H9 (cell line): ENCODE results near the gene GRIN3B. TPM values are rescaled to one million over a fixed set of nuclear protein-coding genes. Genes with fewer than 3 reads are reported as not detected.

ENCODE experiments used
- DNase-seq: peaks from one replicate; pipeline ENCODE4 v3.0.0-alpha.2; 2017
- H2AFZ ChIP-seq: one replicate; pipeline ENCODE4 v1.6.1; 2013; ENCODE audit warnings: mild to moderate bottlenecking, low read length, control low read depth, moderate library complexity
- H2AK5ac ChIP-seq: 2 replicates; pipeline ENCODE4 v1.6.1; 2013; ENCODE audit warnings: low read length, control low read depth, mixed read lengths; ENCODE audit not compliant: insufficient read length
- H2BK120ac ChIP-seq: one replicate; pipeline ENCODE4 v1.6.1; 2013; ENCODE audit warnings: low read depth, mild to moderate bottlenecking, low read length, control low read depth, inconsistent platforms; ENCODE audit not compliant: poor library complexity, severe bottlenecking
- H2BK12ac ChIP-seq: 2 replicates; pipeline ENCODE4 v1.6.1; 2013; ENCODE audit warnings: low read length, control low read depth, mixed read lengths, low read depth; ENCODE audit not compliant: insufficient read length
- H2BK15ac ChIP-seq: 2 replicates; pipeline ENCODE4 v1.6.1; 2013; ENCODE audit warnings: low read depth, low read length, control low read depth
- H2BK20ac ChIP-seq: one replicate; pipeline ENCODE4 v1.6.1; 2013; ENCODE audit warnings: low read depth, mild to moderate bottlenecking, low read length, control low read depth, inconsistent platforms; ENCODE audit not compliant: poor library complexity, severe bottlenecking
- H2BK5ac ChIP-seq: 2 replicates; pipeline ENCODE4 v1.6.1; 2013; ENCODE audit warnings: low read length, control low read depth, mixed read lengths; ENCODE audit not compliant: insufficient read length
- H3K14ac ChIP-seq: 2 replicates; pipeline ENCODE4 v1.6.1; 2013; ENCODE audit warnings: low read length, control low read depth; ENCODE audit not compliant: insufficient read depth
- H3K18ac ChIP-seq: 2 replicates; pipeline ENCODE4 v1.6.1; 2013; ENCODE audit warnings: low read depth, mild to moderate bottlenecking, mixed read lengths, low read length, control low read depth; ENCODE audit not compliant: insufficient read length
- H3K23ac ChIP-seq: 2 replicates; pipeline ENCODE4 v1.6.1; 2013; ENCODE audit warnings: low read length, control low read depth, mixed read lengths, low read depth; ENCODE audit not compliant: insufficient read length
- H3K23me2 ChIP-seq: 2 replicates; pipeline ENCODE4 v1.6.1; 2013; ENCODE audit warnings: low read depth, mild to moderate bottlenecking, mixed read lengths, low read length, control low read depth; ENCODE audit not compliant: insufficient read length, poor library complexity, severe bottlenecking
- H3K27ac ChIP-seq: 2 replicates; pipeline ENCODE4 v1.5.1; 2013; ENCODE audit warnings: low read length, control low read depth, mixed read lengths, low read depth; ENCODE audit not compliant: insufficient read length
- H3K27me3 ChIP-seq: 2 replicates; pipeline ENCODE4 v1.6.1; 2013; ENCODE audit warnings: low read length, control low read depth, inconsistent platforms; ENCODE audit not compliant: insufficient read depth
- H3K4ac ChIP-seq: 2 replicates; pipeline ENCODE4 v1.6.1; 2013; ENCODE audit warnings: low read depth, mild to moderate bottlenecking, control low read depth, inconsistent platforms, low read length, moderate library complexity
- H3K4me1 ChIP-seq: 2 replicates; pipeline ENCODE4 v1.6.1; 2013; ENCODE audit warnings: low read length, control low read depth, inconsistent platforms; ENCODE audit not compliant: insufficient read depth
- H3K4me2 ChIP-seq: 2 replicates; pipeline ENCODE4 v1.6.1; 2013; ENCODE audit warnings: low read length, control low read depth, mixed read lengths; ENCODE audit not compliant: insufficient read length, insufficient read depth
- H3K56ac ChIP-seq: 2 replicates; pipeline ENCODE4 v1.6.1; 2013; ENCODE audit warnings: low read depth, mild to moderate bottlenecking, mixed read lengths, low read length, control low read depth; ENCODE audit not compliant: insufficient read length
- H3K79me1 ChIP-seq: 2 replicates; pipeline ENCODE4 v1.6.1; 2013; ENCODE audit warnings: low read depth, mild to moderate bottlenecking, moderate library complexity, low read length, control low read depth, inconsistent platforms; ENCODE audit not compliant: insufficient read depth, poor library complexity, severe bottlenecking
- H3K79me2 ChIP-seq: 2 replicates; pipeline ENCODE4 v1.6.1; 2013; ENCODE audit warnings: low read length, control low read depth, inconsistent platforms; ENCODE audit not compliant: insufficient read depth
- H3K9ac ChIP-seq: 2 replicates; pipeline ENCODE4 v1.6.1; 2013; ENCODE audit warnings: low read length, control low read depth, mixed read lengths; ENCODE audit not compliant: insufficient read length; ENCODE audit errors: extremely low read depth
- H3K9me3 ChIP-seq: one replicate; pipeline ENCODE4 v1.6.1; 2013; ENCODE audit warnings: low read depth, low read length, inconsistent platforms; ENCODE audit not compliant: control insufficient read depth
- H3T11ph ChIP-seq: one replicate; pipeline ENCODE4 v1.6.1; 2013; ENCODE audit warnings: mild to moderate bottlenecking, low read length, control low read depth, inconsistent platforms
- H4K20me1 ChIP-seq: one replicate; pipeline ENCODE4 v1.6.1; 2013; ENCODE audit not compliant: control insufficient read depth, insufficient read length, insufficient read depth
- H4K5ac ChIP-seq: 2 replicates; pipeline ENCODE4 v1.6.1; 2013; ENCODE audit warnings: low read depth, mild to moderate bottlenecking, mixed read lengths, low read length, control low read depth; ENCODE audit not compliant: insufficient read length
- H4K8ac ChIP-seq: replicated peaks from 2 replicates; pipeline ENCODE4 v1.6.1; 2013; ENCODE audit warnings: low read length, control low read depth, mixed read lengths, low read depth; ENCODE audit not compliant: insufficient read length
- H4K91ac ChIP-seq: 2 replicates; pipeline ENCODE4 v1.6.1; 2013; ENCODE audit warnings: low read depth, mild to moderate bottlenecking, moderate library complexity, mixed read lengths, low read length, control low read depth; ENCODE audit not compliant: insufficient read length
- H3K27ac Mint-ChIP-seq, 3 experiments: 2 replicates in 2 of 3; 3 replicates in 1 of 3; pipeline ENCODE4 v1.8.0; 2020 to 2021; ENCODE audit warnings: mixed read lengths in 3 of 3, mild to moderate bottlenecking in 1 of 3, moderate library complexity in 1 of 3
- H3K27me3 Mint-ChIP-seq: 2 replicates; pipeline ENCODE4 v1.8.0; 2021; ENCODE audit warnings: low read depth, mild to moderate bottlenecking, moderate library complexity, mixed read lengths
- H3K36me3 Mint-ChIP-seq, 3 experiments: 2 replicates in 2 of 3; 3 replicates in 1 of 3; pipeline ENCODE4 v1.8.0; 2020 to 2021; ENCODE audit warnings: low read depth in 3 of 3, mixed read lengths in 3 of 3; ENCODE audit not compliant: insufficient read depth in 1 of 3
- H3K4me1 Mint-ChIP-seq, 2 experiments: 2 replicates each; pipeline ENCODE4 v1.8.0; 2020; ENCODE audit warnings: mixed read lengths in 2 of 2
- H3K4me3 Mint-ChIP-seq, 2 experiments: 2 replicates in 1 of 2; 3 replicates in 1 of 2; pipeline ENCODE4 v1.8.0; 2020 to 2021; ENCODE audit warnings: mild to moderate bottlenecking in 2 of 2, mixed read lengths in 2 of 2, moderate library complexity in 1 of 2
- H3K9me3 Mint-ChIP-seq, 2 experiments: 2 replicates in 1 of 2; 3 replicates in 1 of 2; pipeline ENCODE4 v1.8.0; 2020; ENCODE audit warnings: mild to moderate bottlenecking in 2 of 2, mixed read lengths in 2 of 2, moderate library complexity in 1 of 2
- whole genome bisulfite sequencing: extraction: QIAGEN DNeasy Blood & Tissue Kit; methylation state at CpG from one replicate; pipeline ENCODE4 v1.1.7; 2013; ENCODE audit warnings: missing lambda C conversion rate, low lambda C conversion rate, mixed read lengths; ENCODE audit not compliant: insufficient read length; ENCODE audit errors: extremely low coverage; 5-methylcytosine and 5-hydroxymethylcytosine counted together
- total RNA-seq: library from RNA; stranded (reverse); gene quantifications from 2 replicates; pipeline ENCODE4 v1.2.1, GENCODE V29; 2021
- TF ChIP-seq, protein P1 (sequence below): fragments of 200-600 bp; sonication (generic); conservative IDR thresholded peaks from 3 replicates; pipeline ENCODE4 v1.8.0; 2021; ENCODE audit warnings: antibody characterized with exemption, mild to moderate bottlenecking

GRIN3B gene
- total RNA-seq, 1 experiment from 2014 or later: 1.0 TPM

DNA sequence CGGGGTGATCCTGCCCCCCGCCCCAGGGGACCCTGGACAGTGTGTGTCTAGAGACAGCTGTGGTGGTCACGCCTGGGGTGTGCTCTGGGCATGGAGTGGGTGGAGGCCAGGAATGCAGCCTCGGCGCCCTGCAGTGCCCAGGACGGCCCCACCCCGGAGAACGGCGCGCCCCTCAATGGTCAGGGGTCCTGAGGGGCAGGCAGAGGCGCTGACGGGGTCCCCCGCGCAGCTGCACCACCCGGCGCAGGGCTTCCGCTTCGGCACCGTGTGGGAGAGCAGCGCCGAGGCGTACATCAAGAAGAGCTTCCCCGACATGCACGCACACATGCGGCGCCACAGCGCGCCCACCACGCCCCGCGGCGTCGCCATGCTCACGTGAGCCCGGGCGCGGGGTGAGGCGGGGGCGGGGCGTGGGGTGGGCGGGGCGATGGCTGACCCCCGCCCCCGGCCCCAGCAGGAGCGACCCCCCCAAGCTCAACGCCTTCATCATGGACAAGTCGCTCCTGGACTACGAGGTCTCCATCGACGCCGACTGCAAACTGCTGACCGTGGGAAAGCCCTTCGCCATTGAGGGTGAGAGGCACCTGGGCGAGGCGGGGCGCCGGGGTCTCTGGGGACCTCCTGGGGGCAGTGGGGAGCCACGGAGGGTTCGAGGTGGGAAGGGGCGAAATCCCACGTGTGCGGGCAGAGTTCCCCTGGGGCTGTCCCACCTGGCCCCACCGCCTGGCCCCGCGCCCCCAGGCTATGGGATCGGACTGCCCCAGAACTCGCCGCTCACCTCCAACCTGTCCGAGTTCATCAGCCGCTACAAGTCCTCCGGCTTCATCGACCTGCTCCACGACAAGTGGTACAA, 7.4 kb downstream of the GRIN3B start:
- H3K27me3 Mint-ChIP-seq: peaks cover 5% of the 10 kb centered on the region
- H3K27me3 ChIP-seq: no peaks in the 10 kb centered on the region
- H3K9me3 ChIP-seq: no peaks in the 10 kb centered on the region
- no peaks in the 10 kb centered on the region for H4K20me1 ChIP-seq
- no peak overlapping the region for H2AFZ ChIP-seq
- no peaks in the 10 kb centered on the region for H3K23me2 ChIP-seq
- no peak overlapping the region for H3K23ac ChIP-seq
- no peak overlapping the region for H4K91ac ChIP-seq
- H3K9ac ChIP-seq: no peak overlapping the region
- H2BK5ac ChIP-seq: no peak overlapping the region
- H3K27ac ChIP-seq: no peak overlapping the region
- no CpG with 5 or more reads among the region's 73 CpGs for WGBS
- H3K4me2 ChIP-seq: no peak overlapping the region
- H3K4me1 Mint-ChIP-seq: no peaks in the 10 kb centered on the region
- no peak overlapping the region for H3K27ac Mint-ChIP-seq
- H3K56ac ChIP-seq: no peak overlapping the region
- 0 out of 2 replicates have a peak, but pooled peaks cover 2% of the 10 kb centered on the region for H3K79me2 ChIP-seq
- peaks cover 0 to 20% (median 20%) of the 10 kb centered on the region in 3 experiments; a peak in 5 of 7 replicates for H3K36me3 Mint-ChIP-seq
- no peak overlapping the region for H4K8ac ChIP-seq
- no peaks in the 10 kb centered on the region for H3K79me1 ChIP-seq
- no peak for DNase-seq
- H3K4me1 ChIP-seq: no peaks in the 10 kb centered on the region
- H2BK12ac ChIP-seq: no peak overlapping the region
- no peak overlapping the region for H2AK5ac ChIP-seq
- no peak overlapping the region for H3K4me3 Mint-ChIP-seq
- no peak overlapping the region for H3K14ac ChIP-seq
- H2BK20ac ChIP-seq: no peak overlapping the region
- no peak overlapping the region for H4K5ac ChIP-seq
- H3K4ac ChIP-seq: no peak overlapping the region
- H3K9me3 Mint-ChIP-seq: no peaks in the 10 kb centered on the region
- TF ChIP-seq, protein P1, sequence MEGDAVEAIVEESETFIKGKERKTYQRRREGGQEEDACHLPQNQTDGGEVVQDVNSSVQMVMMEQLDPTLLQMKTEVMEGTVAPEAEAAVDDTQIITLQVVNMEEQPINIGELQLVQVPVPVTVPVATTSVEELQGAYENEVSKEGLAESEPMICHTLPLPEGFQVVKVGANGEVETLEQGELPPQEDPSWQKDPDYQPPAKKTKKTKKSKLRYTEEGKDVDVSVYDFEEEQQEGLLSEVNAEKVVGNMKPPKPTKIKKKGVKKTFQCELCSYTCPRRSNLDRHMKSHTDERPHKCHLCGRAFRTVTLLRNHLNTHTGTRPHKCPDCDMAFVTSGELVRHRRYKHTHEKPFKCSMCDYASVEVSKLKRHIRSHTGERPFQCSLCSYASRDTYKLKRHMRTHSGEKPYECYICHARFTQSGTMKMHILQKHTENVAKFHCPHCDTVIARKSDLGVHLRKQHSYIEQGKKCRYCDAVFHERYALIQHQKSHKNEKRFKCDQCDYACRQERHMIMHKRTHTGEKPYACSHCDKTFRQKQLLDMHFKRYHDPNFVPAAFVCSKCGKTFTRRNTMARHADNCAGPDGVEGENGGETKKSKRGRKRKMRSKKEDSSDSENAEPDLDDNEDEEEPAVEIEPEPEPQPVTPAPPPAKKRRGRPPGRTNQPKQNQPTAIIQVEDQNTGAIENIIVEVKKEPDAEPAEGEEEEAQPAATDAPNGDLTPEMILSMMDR: no peak
- no peak overlapping the region for H2BK15ac ChIP-seq
- no peak overlapping the region for H3K18ac ChIP-seq
- H3T11ph ChIP-seq: no peak overlapping the region
- no peak overlapping the region for H2BK120ac ChIP-seq
